ENCODE results near the gene ESM1. TPM values are rescaled to one million over a fixed set of nuclear protein-coding genes. Genes with fewer than 3 reads are reported as not detected.
A peak's percentile ranks its signal among the peaks of the same experiment; 100 is the strongest.

ESM1 gene
- total and polyA plus RNA-seq, 2 donors (not counting 3 experiments of a cell fraction or from before 2014, with no cell fraction given): 214 to 577 TPM

- dilution Hi-C loops (cut with MboI; ENCODE audit: extremely low pct_ligation_motif_present, low sequenced_read_pairs): no loop called here
- H3K79me2 ChIP-seq (ENCODE audit: control insufficient read depth, insufficient read depth, low read length): no peaks in the 10 kb centered on the region
- H3K9ac ChIP-seq (replicated peaks; ENCODE audit: extremely low read depth, insufficient read depth, low read length): no peak overlapping the region
- no peak overlapping the region for H3K4me3 ChIP-seq (replicated peaks in 1 of 3; ENCODE audit: insufficient read depth in 1 of 3, low read depth in 1 of 3, low read length in 3 of 3)
- POLR2A ChIA-PET: no interaction called here
- H3K9me1 ChIP-seq (replicated peaks; ENCODE audit: control insufficient read depth, extremely low read depth, insufficient read depth, low read length): no peaks in the 10 kb centered on the region
- peaks cover 2% of the 10 kb centered on the region for H3K4me1 ChIP-seq (ENCODE audit: control insufficient read depth, extremely low read depth, insufficient read depth, low read length)
- CTCF ChIA-PET: interaction anchor here (0.8 to 15.4 kb wide), 23 partner anchors 9 to 443 kb away, joined by 3 to 180 read pairs (median 6); partner anchors contain the start of genes ESM1, GPX8 and SNX18
- no peaks in the 10 kb centered on the region for H3K36me3 ChIP-seq (ENCODE audit: control insufficient read depth in 2 of 2, extremely low read depth in 1 of 2, insufficient read depth in 2 of 2, low read length in 2 of 2)
- no peak overlapping the region for H3K4me2 ChIP-seq (ENCODE audit: insufficient read depth, low read length)
- FAIRE-seq (no peak), DNase-seq (ENCODE audit: low read depth, low spot score) (peak; percentile 57)
- no peaks in the 10 kb centered on the region for H3K9me3 ChIP-seq (replicated peaks; ENCODE audit: control insufficient read depth, insufficient read depth, low read length)
- no peak overlapping the region for H3K27ac ChIP-seq (ENCODE audit: insufficient read depth, low read depth, low read length)
- intact Hi-C loops (cut with micrococcal nuclease): loop anchor here (2.0 kb wide), 1 partner anchor 53 kb away; no protein-coding TSS in a partner anchor
- TF ChIP-seq CTCF (IDR thresholded peaks at IDR 0.05; ENCODE audit: extremely low read depth in 1 of 2, insufficient read depth in 1 of 2, low read depth in 1 of 2, low read length in 2 of 2) (peak; percentile 50), MYC (IDR thresholded peaks at IDR 0.05; ENCODE audit: low read depth, low read length) (no peak)
- no peaks in the 10 kb centered on the region for H3K27me3 ChIP-seq (ENCODE audit: control insufficient read depth in 2 of 2, insufficient read depth in 2 of 2, low read length in 2 of 2)
- no TSS peak for BruUV-seq (replicated peaks)
- H4K20me1 ChIP-seq (replicated peaks; ENCODE audit: control insufficient read depth, extremely low read depth, insufficient read depth, low read length): no peaks in the 10 kb centered on the region
- no peak overlapping the region for H2AFZ ChIP-seq (ENCODE audit: low read depth, low read length)
Measured at GRCh38 chr5:54959673-54960418, 25.5 kb downstream of the ESM1 start.

GRCh38 chr5:54956922-54957321, 28.5 kb downstream of the ESM1 start:
- no peaks in the 10 kb centered on the region for H4K20me1 ChIP-seq (replicated peaks; ENCODE audit: control insufficient read depth, extremely low read depth, insufficient read depth, low read length)
- CTCF ChIA-PET: interaction anchor here (0.6 to 15.4 kb wide), 9 partner anchors 12 to 773 kb away, joined by 3 to 180 read pairs (median 3); no protein-coding TSS in a partner anchor
- FAIRE-seq (no peak), DNase-seq (ENCODE audit: low read depth, low spot score) (no peak)
- peaks cover 2% of the 10 kb centered on the region for H3K4me1 ChIP-seq (ENCODE audit: control insufficient read depth, extremely low read depth, insufficient read depth, low read length)
- dilution Hi-C loops (cut with MboI; ENCODE audit: extremely low pct_ligation_motif_present, low sequenced_read_pairs): no loop called here
- intact Hi-C loops (cut with micrococcal nuclease): no loop called here
- TF ChIP-seq MYC (IDR thresholded peaks at IDR 0.05; ENCODE audit: low read depth, low read length): no peak
- TF ChIP-seq GATA2 (IDR thresholded peaks at IDR 0.05; ENCODE audit: insufficient read depth, insufficient read length, low read depth, low read length): no peak
- no peak for TF ChIP-seq MAX (IDR thresholded peaks at IDR 0.05; ENCODE audit: insufficient read depth, insufficient read length)
- TF ChIP-seq EZH2 (IDR thresholded peaks at IDR 0.05; ENCODE audit: borderline replicate concordance, low read depth, low read length, severe bottlenecking): no peak
- TF ChIP-seq POLR2AphosphoS5 (IDR thresholded peaks at IDR 0.05; ENCODE audit: insufficient read depth, low read depth, low read length): no peak
- TF ChIP-seq CTCF (IDR thresholded peaks at IDR 0.05; ENCODE audit: extremely low read depth in 1 of 2, insufficient read depth in 1 of 2, low read depth in 1 of 2, low read length in 2 of 2): no peak
- no peak for TF ChIP-seq FOS (IDR thresholded peaks at IDR 0.05; ENCODE audit: borderline replicate concordance, insufficient read depth, low read length)
- TF ChIP-seq POLR2A (IDR thresholded peaks at IDR 0.05; ENCODE audit: low read depth, low read length): no peak
- no peak for TF ChIP-seq JUN (IDR thresholded peaks at IDR 0.05; ENCODE audit: borderline replicate concordance, insufficient read depth, insufficient read length, low read depth)
- H3K9ac ChIP-seq (replicated peaks; ENCODE audit: extremely low read depth, insufficient read depth, low read length): no peak overlapping the region
- no peak overlapping the region for H3K27ac ChIP-seq (ENCODE audit: insufficient read depth, low read depth, low read length)
- H3K36me3 ChIP-seq (ENCODE audit: control insufficient read depth in 2 of 2, extremely low read depth in 1 of 2, insufficient read depth in 2 of 2, low read length in 2 of 2): no peaks in the 10 kb centered on the region
- no peaks in the 10 kb centered on the region for H3K79me2 ChIP-seq (ENCODE audit: control insufficient read depth, insufficient read depth, low read length)
- POLR2A ChIA-PET: no interaction called here
- H3K4me3 ChIP-seq (replicated peaks in 1 of 3; ENCODE audit: insufficient read depth in 1 of 3, low read depth in 1 of 3, low read length in 3 of 3): no peak overlapping the region
- no peak overlapping the region for H2AFZ ChIP-seq (ENCODE audit: low read depth, low read length)
- no peak overlapping the region for H3K4me2 ChIP-seq (ENCODE audit: insufficient read depth, low read length)
- H3K27me3 ChIP-seq (ENCODE audit: control insufficient read depth in 2 of 2, insufficient read depth in 2 of 2, low read length in 2 of 2): no peaks in the 10 kb centered on the region
- BruUV-seq (replicated peaks): no TSS peak
- no peaks in the 10 kb centered on the region for H3K9me3 ChIP-seq (replicated peaks; ENCODE audit: control insufficient read depth, insufficient read depth, low read length)
- H3K9me1 ChIP-seq (replicated peaks; ENCODE audit: control insufficient read depth, extremely low read depth, insufficient read depth, low read length): no peaks in the 10 kb centered on the region
